CD4-positive, alpha-beta T cell (primary cell): ENCODE measurements around the gene IFT81. TPM values are rescaled to one million over a fixed set of nuclear protein-coding genes. Genes with fewer than 3 reads are reported as not detected.

Source experiments
- ATAC-seq: fragments of 200-7000 bp; cut with Tn5 transposase; one replicate; pipeline ENCODE4 v1.10.0; 2022; ENCODE audit warnings: mild to moderate bottlenecking; ENCODE audit not compliant: poor library complexity
- CTCF ChIA-PET: fragments of 350-600 bp; sonication (Branson Sonifier 250); formaldehyde crosslinking; loops from one replicate; lab custom pipeline; 2021; ENCODE audit warnings: antibody characterized with exemption, inconsistent platforms; lab: Charles Lee
- POLR2A ChIA-PET: fragments of 350-600 bp; sonication (Branson Sonifier 250); formaldehyde crosslinking; loops from one replicate; lab custom pipeline; 2021; ENCODE audit warnings: antibody characterized with exemption, inconsistent platforms; lab: Charles Lee
- DNase-seq, 14 experiments: peaks; one replicate each; pipeline ENCODE4 v3.0.0-alpha.2; 2013 to 2020; ENCODE audit warnings: mixed read lengths in 2 of 14
- H3K27ac ChIP-seq, 2 donors: one replicate each; pipeline versions ENCODE4 v1.5.1 to v1.7.0; 2013; ENCODE audit warnings: low read length in 2 of 2, low read depth in 1 of 2, mild to moderate bottlenecking in 1 of 2
- H3K27me3 ChIP-seq, 2 experiments: 1 replicate in 1 of 2; 2 replicates in 1 of 2; pipeline versions ENCODE4 v1.6.1 to v1.7.0; 2013; ENCODE audit warnings: low read length in 2 of 2, control low read depth in 1 of 2, mild to moderate bottlenecking in 1 of 2, moderate library complexity in 1 of 2; ENCODE audit not compliant: insufficient read depth in 2 of 2, control insufficient read depth in 1 of 2
- H3K36me3 ChIP-seq: one replicate; pipeline ENCODE4 v1.6.1; 2013; ENCODE audit warnings: low read length, control low read depth; ENCODE audit not compliant: insufficient read depth
- H3K4me1 ChIP-seq: one replicate; pipeline ENCODE4 v1.6.1; 2013; ENCODE audit warnings: low read length, control low read depth; ENCODE audit not compliant: insufficient read depth
- H3K4me3 ChIP-seq: one replicate; pipeline ENCODE4 v1.5.1; 2013; ENCODE audit warnings: mild to moderate bottlenecking, low read length, moderate library complexity
- H3K9me3 ChIP-seq, 2 experiments: 1 replicate in 1 of 2; 2 replicates in 1 of 2; pipeline versions ENCODE4 v1.6.1 to v1.7.0; 2013; ENCODE audit warnings: low read length in 2 of 2, mild to moderate bottlenecking in 2 of 2, control low read depth in 1 of 2, moderate library complexity in 1 of 2; ENCODE audit not compliant: control insufficient read depth in 1 of 2, insufficient read depth in 1 of 2
- H3K27ac Mint-ChIP-seq: one replicate; pipeline ENCODE4 v1.8.0; 2020; ENCODE audit warnings: mixed read lengths
- H3K27me3 Mint-ChIP-seq: one replicate; pipeline ENCODE4 v1.8.0; 2021; ENCODE audit warnings: mixed read lengths
- H3K36me3 Mint-ChIP-seq: one replicate; pipeline ENCODE4 v1.8.0; 2021; ENCODE audit warnings: low read depth, mixed read lengths
- H3K4me1 Mint-ChIP-seq: one replicate; pipeline ENCODE4 v1.8.0; 2021; ENCODE audit warnings: low read depth, mixed read lengths
- H3K4me3 Mint-ChIP-seq: one replicate; pipeline ENCODE4 v1.8.0; 2020; ENCODE audit warnings: mild to moderate bottlenecking, mixed read lengths
- H3K9me3 Mint-ChIP-seq: one replicate; pipeline ENCODE4 v1.8.0; 2020; ENCODE audit warnings: mixed read lengths
- intact Hi-C, 2 experiments: fragments of 100-400 bp; cut with DNase I in 1 of 2; cut with micrococcal nuclease in 1 of 2; formaldehyde crosslinking; loops; one replicate each; pipeline versions ENCODE4 v1.15.1 to v1.9.0; 2023 to 2025; cut with DNase I, micrococcal nuclease
- total RNA-seq, 174 experiments: library from RNA in 2 of 174; stranded (reverse) in 2 of 174; gene quantifications; one replicate each; pipeline ENCODE4 v1.2.3 and lab custom pipeline; 2021 to 2026
- TF ChIP-seq, protein P1 (sequence below): fragments of 200-600 bp; IDR thresholded peaks from one replicate; pipeline ENCODE4 v1.8.0; 2022; ENCODE audit warnings: antibody characterized with exemption, mild to moderate bottlenecking

IFT81 gene
- total RNA-seq, 2 experiments from 2014 or later, result 0.41 to 1.1 TPM

DNA sequence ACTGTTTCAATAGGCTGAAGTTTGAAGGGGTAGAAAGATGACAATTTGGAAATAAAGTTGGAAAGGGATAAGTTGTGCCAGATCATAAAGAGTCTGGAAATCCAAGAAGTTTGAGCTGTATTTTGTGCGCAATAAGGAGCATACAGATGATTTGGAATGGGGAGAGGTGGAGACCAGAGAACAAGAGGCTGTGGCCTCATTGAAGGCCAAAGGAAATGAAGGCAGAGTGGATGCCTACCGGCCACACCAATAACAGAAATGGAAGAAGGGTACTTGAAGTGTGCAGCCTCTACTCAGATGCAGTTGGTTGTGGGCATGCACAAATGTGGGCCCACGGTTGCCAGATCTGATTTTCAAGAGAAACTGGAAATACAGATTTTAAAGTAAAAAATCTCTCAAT, 2.4 kb downstream of the IFT81 start:
- ATAC-seq (no peak), DNase-seq (no peak)
- CTCF ChIA-PET, result no interaction called here
- Histone ChIP-seq H3K27ac (no peak overlapping the region), H3K27me3 (no peaks in the 10 kb centered on the region), H3K36me3 (no peaks in the 10 kb centered on the region), H3K4me3 (no peak overlapping the region), H3K4me1 (peaks cover 12% of the 10 kb centered on the region), H3K9me3 (no peaks in the 10 kb centered on the region)
- intact Hi-C loops, result loop anchor here (5.0 to 10.0 kb wide), 7 partner anchors 129 to 1612 kb away; partner anchors contain the start of genes ANAPC7 (in 1 of the 2), ANKRD13A (in 1 of the 2), ATP2A2 (in 1 of the 2) and FICD (in 1 of the 2)
- POLR2A ChIA-PET, result interaction anchor here (0.8 kb wide), 1 partner anchor 343 kb away, joined by 3 read pairs; no protein-coding TSS in a partner anchor
- Mint-ChIP-seq H3K27ac (no peak overlapping the region), H3K4me1 (peaks cover 14% of the 10 kb centered on the region), H3K9me3 (no peaks in the 10 kb centered on the region), H3K27me3 (no peaks in the 10 kb centered on the region), H3K4me3 (peak overlapping the region; percentile 76), H3K36me3 (no peaks in the 10 kb centered on the region)
- TF ChIP-seq, protein P1, sequence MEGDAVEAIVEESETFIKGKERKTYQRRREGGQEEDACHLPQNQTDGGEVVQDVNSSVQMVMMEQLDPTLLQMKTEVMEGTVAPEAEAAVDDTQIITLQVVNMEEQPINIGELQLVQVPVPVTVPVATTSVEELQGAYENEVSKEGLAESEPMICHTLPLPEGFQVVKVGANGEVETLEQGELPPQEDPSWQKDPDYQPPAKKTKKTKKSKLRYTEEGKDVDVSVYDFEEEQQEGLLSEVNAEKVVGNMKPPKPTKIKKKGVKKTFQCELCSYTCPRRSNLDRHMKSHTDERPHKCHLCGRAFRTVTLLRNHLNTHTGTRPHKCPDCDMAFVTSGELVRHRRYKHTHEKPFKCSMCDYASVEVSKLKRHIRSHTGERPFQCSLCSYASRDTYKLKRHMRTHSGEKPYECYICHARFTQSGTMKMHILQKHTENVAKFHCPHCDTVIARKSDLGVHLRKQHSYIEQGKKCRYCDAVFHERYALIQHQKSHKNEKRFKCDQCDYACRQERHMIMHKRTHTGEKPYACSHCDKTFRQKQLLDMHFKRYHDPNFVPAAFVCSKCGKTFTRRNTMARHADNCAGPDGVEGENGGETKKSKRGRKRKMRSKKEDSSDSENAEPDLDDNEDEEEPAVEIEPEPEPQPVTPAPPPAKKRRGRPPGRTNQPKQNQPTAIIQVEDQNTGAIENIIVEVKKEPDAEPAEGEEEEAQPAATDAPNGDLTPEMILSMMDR, result no peak

DNA sequence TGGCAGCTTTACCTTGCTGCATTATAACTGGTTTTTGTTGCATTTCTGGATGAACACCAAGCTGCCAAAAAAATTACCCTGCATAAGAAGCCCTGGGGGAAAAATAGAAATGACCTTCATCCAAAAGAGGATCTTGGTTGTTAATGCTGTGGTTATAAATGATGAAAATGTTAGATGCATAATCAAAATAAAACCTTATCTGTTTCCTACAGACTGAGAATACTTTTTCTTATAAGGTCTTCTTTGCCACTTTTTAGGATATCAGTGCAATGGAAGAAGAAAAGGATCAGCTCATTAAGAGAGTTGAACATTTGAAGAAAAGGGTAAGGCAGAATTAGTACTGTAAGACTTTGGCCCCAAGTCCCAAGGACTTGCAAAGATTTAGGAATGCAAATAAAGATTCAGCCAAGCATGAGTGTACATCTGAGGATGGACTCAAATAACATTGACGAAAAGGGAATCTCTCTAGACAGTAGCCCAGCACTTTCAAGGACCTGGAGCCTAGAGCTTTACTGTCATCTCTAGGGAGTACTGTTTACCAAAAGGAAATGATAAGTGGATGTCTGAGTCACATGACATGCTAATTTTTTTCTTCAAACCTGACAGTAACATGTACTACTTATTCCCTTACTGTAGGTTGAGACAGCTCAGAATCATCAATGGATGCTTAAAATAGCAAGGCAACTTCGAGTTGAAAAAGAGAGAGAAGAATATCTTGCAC, 10.7 kb downstream of the IFT81 start:
- Mint-ChIP-seq H3K27me3 (no peaks in the 10 kb centered on the region), H3K9me3 (no peaks in the 10 kb centered on the region), H3K27ac (no peak overlapping the region), H3K36me3 (no peaks in the 10 kb centered on the region), H3K4me3 (no peak overlapping the region), H3K4me1 (peaks cover 9% of the 10 kb centered on the region)
- no peaks in the 10 kb centered on the region for H3K36me3 ChIP-seq
- TF ChIP-seq, protein P1, result no peak
- H3K4me1 ChIP-seq, result no peaks in the 10 kb centered on the region
- DNase-seq (no peak), ATAC-seq (peak; percentile 69)
- ChIA-PET POLR2A (interaction anchor here (1.5 kb wide), 1 partner anchor 11 kb away, joined by 5 read pairs; the partner anchor contains the start of gene IFT81), CTCF (interaction anchor here (0.6 to 1.2 kb wide), 3 partner anchors 11 to 340 kb away, joined by 3 to 5 read pairs (median 4); partner anchors contain the start of gene IFT81)
- H3K27me3 ChIP-seq, result no peaks in the 10 kb centered on the region
- no peak overlapping the region for H3K27ac ChIP-seq
- intact Hi-C loops, result no loop called here
- no peak overlapping the region for H3K4me3 ChIP-seq
- H3K9me3 ChIP-seq, result no peaks in the 10 kb centered on the region

DNA sequence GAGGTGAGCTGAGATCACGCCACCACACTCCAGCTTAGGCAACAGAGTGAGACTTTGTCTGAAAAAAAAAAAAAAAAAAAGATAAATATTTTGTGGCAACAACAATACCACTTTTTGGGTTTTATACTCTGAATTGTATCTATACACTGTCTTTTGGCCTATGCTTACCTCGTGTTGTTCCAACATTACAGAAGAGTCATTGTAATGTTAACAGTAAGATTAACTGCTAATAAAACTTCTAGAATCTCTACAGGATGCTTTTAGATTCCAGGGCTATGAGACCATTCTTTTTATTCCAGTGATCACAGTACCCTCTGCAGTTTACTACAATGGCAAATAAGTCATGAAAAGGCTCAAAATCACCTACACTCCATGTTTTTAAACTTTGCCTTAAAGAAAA, 11.6 kb downstream of the IFT81 start:
- no peaks in the 10 kb centered on the region for H3K27me3 ChIP-seq
- Mint-ChIP-seq H3K9me3 (no peaks in the 10 kb centered on the region), H3K4me1 (peaks cover 9% of the 10 kb centered on the region), H3K27ac (no peak overlapping the region), H3K4me3 (no peak overlapping the region), H3K27me3 (no peaks in the 10 kb centered on the region), H3K36me3 (no peaks in the 10 kb centered on the region)
- intact Hi-C loops, result no loop called here
- no peaks in the 10 kb centered on the region for H3K36me3 ChIP-seq
- ChIA-PET POLR2A (no interaction called here), CTCF (no interaction called here)
- no peak for ATAC-seq
- TF ChIP-seq, protein P1, result no peak
- H3K4me1 ChIP-seq, result no peaks in the 10 kb centered on the region
- H3K27ac ChIP-seq, result no peak overlapping the region
- H3K4me3 ChIP-seq, result no peak overlapping the region
- H3K9me3 ChIP-seq, result no peaks in the 10 kb centered on the region
- DNase-seq, result no peak
